ENCODE measurements around the gene HLA-G.

DNA sequence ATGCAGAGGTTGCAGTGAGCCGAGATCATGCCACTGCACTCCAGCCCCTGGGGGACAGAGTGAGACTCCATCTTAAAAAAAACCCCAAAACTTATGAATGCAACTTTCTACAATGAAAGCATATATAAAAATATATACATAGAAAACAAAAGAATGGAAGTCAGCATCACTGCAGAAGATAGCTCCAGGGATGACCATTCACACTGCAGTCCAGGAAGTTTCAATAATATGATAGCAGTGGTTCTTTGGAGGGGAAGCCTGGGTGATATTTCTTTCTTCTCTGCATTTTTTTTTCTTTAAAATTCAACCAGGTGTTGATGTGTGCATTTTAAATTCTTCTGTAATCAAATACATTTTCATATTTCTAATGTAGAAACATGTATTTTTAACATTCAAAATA is 12.3 kb downstream of the HLA-G start:
- TF ChIP-seq EZH2 (IDR thresholded peaks at IDR 0.05; ENCODE audit: insufficient read depth, poor library complexity, severe bottlenecking) (no peak), EZH2phosphoT487 (IDR thresholded peaks at IDR 0.05; ENCODE audit: insufficient read depth, low read depth) (no peak)
